Neutrophil (primary cell): ENCODE measurements around the gene KRTAP4-1.
"Not testable (repeated sequence)": the region's sequence is repeated elsewhere in the genome, so short reads cannot be mapped to it uniquely, and the experiment has no call there.

ENCODE experiments used
- H3K27ac ChIP-seq: fragments of 200-600 bp; sonication (generic); 2 replicates; pipeline ENCODE4 v1.5.1; 2016; ENCODE audit warnings: mild to moderate bottlenecking, moderate library complexity
- H3K27me3 ChIP-seq: fragments of 200-600 bp; sonication (generic); 2 replicates; pipeline ENCODE4 v1.6.0; 2016; ENCODE audit warnings: mild to moderate bottlenecking
- H3K36me3 ChIP-seq: fragments of 200-600 bp; sonication (generic); 2 replicates; pipeline ENCODE4 v1.5.1; 2017
- H3K4me1 ChIP-seq, 2 experiments: fragments of 200-600 bp in 1 of 2; sonication (generic) in 1 of 2; 1 replicate in 1 of 2; 2 replicates in 1 of 2; pipeline versions ENCODE4 v1.5.1 to v1.6.1; 2013 to 2016; ENCODE audit warnings: low read depth in 1 of 2, low read length in 1 of 2, mild to moderate bottlenecking in 1 of 2, moderate library complexity in 1 of 2; ENCODE audit not compliant: control insufficient read depth in 1 of 2, insufficient read depth in 1 of 2
- H3K4me3 ChIP-seq, 2 experiments: fragments of 200-600 bp in 1 of 2; sonication (generic) in 1 of 2; 1 replicate in 1 of 2; 2 replicates in 1 of 2; pipeline ENCODE4 v1.5.1; 2013 to 2016; ENCODE audit warnings: low read depth in 1 of 2, low read length in 1 of 2, mild to moderate bottlenecking in 1 of 2, moderate library complexity in 1 of 2
- H3K9me3 ChIP-seq: fragments of 200-600 bp; sonication (generic); 2 replicates; pipeline ENCODE4 v1.5.1; 2016
- CTCF ChIP-seq: fragments of 200-600 bp; sonication (generic); IDR thresholded peaks from 2 replicates; pipeline ENCODE4 v1.5.1; 2016; ENCODE audit warnings: antibody characterized with exemption

KRTAP4-1 gene

GRCh38 chr17:41167561-41167960 is 17.1 kb downstream of the KRTAP4-1 start:
- no peak for TF ChIP-seq CTCF
- peaks cover 9% of the 10 kb centered on the region for H3K27me3 ChIP-seq
- no peaks in the 10 kb centered on the region for H3K9me3 ChIP-seq
- H3K4me3 ChIP-seq = no peak overlapping the region
- no peaks in the 10 kb centered on the region for H3K4me1 ChIP-seq
- no peak overlapping the region for H3K27ac ChIP-seq
- H3K36me3 ChIP-seq = no peaks in the 10 kb centered on the region

- Histone ChIP-seq H3K4me3 (no peak overlapping the region), H3K9me3 (no peaks in the 10 kb centered on the region), H3K27me3 (peaks cover 9% of the 10 kb centered on the region), H3K4me1 (no peaks in the 10 kb centered on the region), H3K36me3 (no peaks in the 10 kb centered on the region), H3K27ac (no peak overlapping the region)
- no peak for TF ChIP-seq CTCF
Observed at GRCh38 chr17:41163828-41164227, 20.9 kb downstream of the KRTAP4-1 start.

GRCh38 chr17:41160648-41161047 is 24.1 kb downstream of the KRTAP4-1 start, which contains the start of gene KRTAP4-4:
KRTAP4-4 (minus strand) TSS chr17:41160748; CDS start chr17:41160691, 57 bp downstream.
- Histone ChIP-seq H3K36me3 (no peaks in the 10 kb centered on the region), H3K4me1 (no peaks in the 10 kb centered on the region), H3K4me3 (no peak within 1 kb of the TSS), H3K27me3 (peaks cover 9% of the 10 kb centered on the region), H3K27ac (no peak within 1 kb of the TSS), H3K9me3 (no peaks in the 10 kb centered on the region)
- no peak for TF ChIP-seq CTCF

GRCh38 chr17:41160190-41160589 is 24.5 kb downstream of the KRTAP4-1 start:
- not testable (repeated sequence) for H3K4me1 ChIP-seq, H3K36me3 ChIP-seq, H3K9me3 ChIP-seq

GRCh38 chr17:41153856-41154255 is 30.9 kb downstream of the KRTAP4-1 start:
- H3K9me3 ChIP-seq = no peaks in the 10 kb centered on the region
- no peaks in the 10 kb centered on the region for H3K4me1 ChIP-seq
- H3K36me3 ChIP-seq = no peaks in the 10 kb centered on the region
- TF ChIP-seq CTCF = no peak
- H3K4me3 ChIP-seq = no peak overlapping the region
- no peak overlapping the region for H3K27ac ChIP-seq
- peaks cover 16% of the 10 kb centered on the region for H3K27me3 ChIP-seq

More at GRCh38 chr17:41160190-41160589, 24.5 kb downstream of the KRTAP4-1 start:
- H3K27ac ChIP-seq, H3K4me3 ChIP-seq, H3K27me3 ChIP-seq: not testable (repeated sequence)

GRCh38 chr17:41151525-41151924 is 33.2 kb downstream of the KRTAP4-1 start:
- H3K4me3 ChIP-seq = no peak overlapping the region
- H3K36me3 ChIP-seq = no peaks in the 10 kb centered on the region
- no peaks in the 10 kb centered on the region for H3K9me3 ChIP-seq
- no peaks in the 10 kb centered on the region for H3K4me1 ChIP-seq
- no peak for TF ChIP-seq CTCF
- peaks cover 16% of the 10 kb centered on the region for H3K27me3 ChIP-seq
- H3K27ac ChIP-seq = no peak overlapping the region
